Activated T-cell treated with anti-CD3 and anti-CD28 coated beads for 1 hour (primary cell): ENCODE measurements around the gene ARPC4.

Experiments used
- DNase-seq: peaks from one replicate; pipeline ENCODE4 v3.0.0-alpha.2; 2020; ENCODE audit warnings: low read depth

The ARPC4 gene

GRCh38 chr3:9793161-9793781 is 389 bp downstream of the ARPC4 start:
- no peak for DNase-seq

GRCh38 chr3:9794400-9794799 is 1.5 kb downstream of the ARPC4 start:
- DNase-seq: no peak

- no peak for DNase-seq
Observed at GRCh38 chr3:9795207-9795606, 2.3 kb downstream of the ARPC4 start.

GRCh38 chr3:9797196-9797945 is 4.5 kb downstream of the ARPC4 start:
- DNase-seq: no peak

- DNase-seq: no peak
Observed at GRCh38 chr3:9800529-9800928, 7.6 kb downstream of the ARPC4 start.

GRCh38 chr3:9803494-9803893 is 10.6 kb downstream of the ARPC4 start:
- no peak for DNase-seq

GRCh38 chr3:9804996-9805395 is 12.1 kb downstream of the ARPC4 start:
- DNase-seq: no peak

- no peak for DNase-seq
Observed at GRCh38 chr3:9806137-9806536, 13.3 kb downstream of the ARPC4 start.

GRCh38 chr3:9806688-9807589 is 14.1 kb downstream of the ARPC4 start:
- DNase-seq: no peak

GRCh38 chr3:9807981-9808344 is 15.1 kb downstream of the ARPC4 start:
- no peak for DNase-seq

- DNase-seq: peak; percentile 45
Observed at GRCh38 chr3:9808345-9809037, 15.6 kb downstream of the ARPC4 start.

- DNase-seq: no peak
Observed at GRCh38 chr3:9809239-9809614, 16.3 kb downstream of the ARPC4 start.

GRCh38 chr3:9809615-9810432 is 16.9 kb downstream of the ARPC4 start, which contains the start of gene TTLL3:
Gene TTLL3 (plus strand): TSS chr3:9810262. CDS start chr3:9810662, 400 bp downstream.
- peak; percentile 26 for DNase-seq

- no peak for DNase-seq
Observed at GRCh38 chr3:9810433-9810770, 17.5 kb downstream of the ARPC4 start.

GRCh38 chr3:9810846-9811245 is 18.0 kb downstream of the ARPC4 start:
- no peak for DNase-seq

- DNase-seq: no peak
Observed at GRCh38 chr3:9812870-9813483, 20.1 kb downstream of the ARPC4 start.

- no peak for DNase-seq
Observed at GRCh38 chr3:9815986-9816385, 23.1 kb downstream of the ARPC4 start.

- no peak for DNase-seq
Observed at GRCh38 chr3:9817436-9817835, 24.6 kb downstream of the ARPC4 start.

GRCh38 chr3:9818666-9819335 is 25.9 kb downstream of the ARPC4 start:
- no peak for DNase-seq

GRCh38 chr3:9820543-9820942 is 27.7 kb downstream of the ARPC4 start:
- DNase-seq: no peak
